Measurements from ENCODE around the gene PACRG.

DNA sequence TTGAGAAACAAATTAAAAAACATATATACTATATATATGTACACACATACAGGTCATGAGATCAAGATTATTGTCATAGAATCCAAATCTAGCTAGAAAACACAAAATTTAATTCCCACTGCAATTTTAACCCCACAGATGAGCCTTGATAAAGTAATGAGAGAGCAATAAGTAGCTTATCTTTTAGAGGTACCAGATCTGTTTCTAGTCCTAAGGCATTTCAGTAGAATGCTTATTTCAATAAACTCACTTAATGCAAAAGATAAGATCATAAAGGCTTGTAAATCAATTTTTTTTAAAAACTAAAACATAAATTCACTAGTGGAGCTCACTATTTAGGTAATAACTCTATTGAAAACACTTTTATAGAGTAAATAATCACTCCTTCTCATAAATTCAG, 47.4 kb upstream of the PACRG start:
- TF ChIP-seq EGR1 (IDR thresholded peaks at IDR 0.05; ENCODE audit: low read depth in 2 of 2) (no peak), RXRA (IDR thresholded peaks at IDR 0.05) (no peak), GABPA (IDR thresholded peaks at IDR 0.05 in 1 of 2, conservative IDR thresholded peaks at IDR 0.05 in 1 of 2) (no peak), SP1 (IDR thresholded peaks at IDR 0.05) (no peak), RAD21 (IDR thresholded peaks at IDR 0.05) (no peak), TAF1 (conservative IDR thresholded peaks at IDR 0.05) (no peak), JUND (IDR thresholded peaks at IDR 0.05) (no peak), YY1 (IDR thresholded peaks at IDR 0.05) (no peak)
- TF ChIP-seq, protein P1, sequence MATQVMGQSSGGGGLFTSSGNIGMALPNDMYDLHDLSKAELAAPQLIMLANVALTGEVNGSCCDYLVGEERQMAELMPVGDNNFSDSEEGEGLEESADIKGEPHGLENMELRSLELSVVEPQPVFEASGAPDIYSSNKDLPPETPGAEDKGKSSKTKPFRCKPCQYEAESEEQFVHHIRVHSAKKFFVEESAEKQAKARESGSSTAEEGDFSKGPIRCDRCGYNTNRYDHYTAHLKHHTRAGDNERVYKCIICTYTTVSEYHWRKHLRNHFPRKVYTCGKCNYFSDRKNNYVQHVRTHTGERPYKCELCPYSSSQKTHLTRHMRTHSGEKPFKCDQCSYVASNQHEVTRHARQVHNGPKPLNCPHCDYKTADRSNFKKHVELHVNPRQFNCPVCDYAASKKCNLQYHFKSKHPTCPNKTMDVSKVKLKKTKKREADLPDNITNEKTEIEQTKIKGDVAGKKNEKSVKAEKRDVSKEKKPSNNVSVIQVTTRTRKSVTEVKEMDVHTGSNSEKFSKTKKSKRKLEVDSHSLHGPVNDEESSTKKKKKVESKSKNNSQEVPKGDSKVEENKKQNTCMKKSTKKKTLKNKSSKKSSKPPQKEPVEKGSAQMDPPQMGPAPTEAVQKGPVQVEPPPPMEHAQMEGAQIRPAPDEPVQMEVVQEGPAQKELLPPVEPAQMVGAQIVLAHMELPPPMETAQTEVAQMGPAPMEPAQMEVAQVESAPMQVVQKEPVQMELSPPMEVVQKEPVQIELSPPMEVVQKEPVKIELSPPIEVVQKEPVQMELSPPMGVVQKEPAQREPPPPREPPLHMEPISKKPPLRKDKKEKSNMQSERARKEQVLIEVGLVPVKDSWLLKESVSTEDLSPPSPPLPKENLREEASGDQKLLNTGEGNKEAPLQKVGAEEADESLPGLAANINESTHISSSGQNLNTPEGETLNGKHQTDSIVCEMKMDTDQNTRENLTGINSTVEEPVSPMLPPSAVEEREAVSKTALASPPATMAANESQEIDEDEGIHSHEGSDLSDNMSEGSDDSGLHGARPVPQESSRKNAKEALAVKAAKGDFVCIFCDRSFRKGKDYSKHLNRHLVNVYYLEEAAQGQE (IDR thresholded peaks at IDR 0.05) = no peak
- TF ChIP-seq, protein P2, sequence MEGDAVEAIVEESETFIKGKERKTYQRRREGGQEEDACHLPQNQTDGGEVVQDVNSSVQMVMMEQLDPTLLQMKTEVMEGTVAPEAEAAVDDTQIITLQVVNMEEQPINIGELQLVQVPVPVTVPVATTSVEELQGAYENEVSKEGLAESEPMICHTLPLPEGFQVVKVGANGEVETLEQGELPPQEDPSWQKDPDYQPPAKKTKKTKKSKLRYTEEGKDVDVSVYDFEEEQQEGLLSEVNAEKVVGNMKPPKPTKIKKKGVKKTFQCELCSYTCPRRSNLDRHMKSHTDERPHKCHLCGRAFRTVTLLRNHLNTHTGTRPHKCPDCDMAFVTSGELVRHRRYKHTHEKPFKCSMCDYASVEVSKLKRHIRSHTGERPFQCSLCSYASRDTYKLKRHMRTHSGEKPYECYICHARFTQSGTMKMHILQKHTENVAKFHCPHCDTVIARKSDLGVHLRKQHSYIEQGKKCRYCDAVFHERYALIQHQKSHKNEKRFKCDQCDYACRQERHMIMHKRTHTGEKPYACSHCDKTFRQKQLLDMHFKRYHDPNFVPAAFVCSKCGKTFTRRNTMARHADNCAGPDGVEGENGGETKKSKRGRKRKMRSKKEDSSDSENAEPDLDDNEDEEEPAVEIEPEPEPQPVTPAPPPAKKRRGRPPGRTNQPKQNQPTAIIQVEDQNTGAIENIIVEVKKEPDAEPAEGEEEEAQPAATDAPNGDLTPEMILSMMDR (IDR thresholded peaks at IDR 0.05; ENCODE audit: low read depth, low read length, missing input control) = no peak
- TF ChIP-seq, protein P3, sequence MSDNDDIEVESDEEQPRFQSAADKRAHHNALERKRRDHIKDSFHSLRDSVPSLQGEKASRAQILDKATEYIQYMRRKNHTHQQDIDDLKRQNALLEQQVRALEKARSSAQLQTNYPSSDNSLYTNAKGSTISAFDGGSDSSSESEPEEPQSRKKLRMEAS (IDR thresholded peaks at IDR 0.05) = no peak
- TF ChIP-seq, protein P4, sequence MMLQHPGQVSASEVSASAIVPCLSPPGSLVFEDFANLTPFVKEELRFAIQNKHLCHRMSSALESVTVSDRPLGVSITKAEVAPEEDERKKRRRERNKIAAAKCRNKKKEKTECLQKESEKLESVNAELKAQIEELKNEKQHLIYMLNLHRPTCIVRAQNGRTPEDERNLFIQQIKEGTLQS (IDR thresholded peaks at IDR 0.05) = no peak
- TF ChIP-seq, protein P5, sequence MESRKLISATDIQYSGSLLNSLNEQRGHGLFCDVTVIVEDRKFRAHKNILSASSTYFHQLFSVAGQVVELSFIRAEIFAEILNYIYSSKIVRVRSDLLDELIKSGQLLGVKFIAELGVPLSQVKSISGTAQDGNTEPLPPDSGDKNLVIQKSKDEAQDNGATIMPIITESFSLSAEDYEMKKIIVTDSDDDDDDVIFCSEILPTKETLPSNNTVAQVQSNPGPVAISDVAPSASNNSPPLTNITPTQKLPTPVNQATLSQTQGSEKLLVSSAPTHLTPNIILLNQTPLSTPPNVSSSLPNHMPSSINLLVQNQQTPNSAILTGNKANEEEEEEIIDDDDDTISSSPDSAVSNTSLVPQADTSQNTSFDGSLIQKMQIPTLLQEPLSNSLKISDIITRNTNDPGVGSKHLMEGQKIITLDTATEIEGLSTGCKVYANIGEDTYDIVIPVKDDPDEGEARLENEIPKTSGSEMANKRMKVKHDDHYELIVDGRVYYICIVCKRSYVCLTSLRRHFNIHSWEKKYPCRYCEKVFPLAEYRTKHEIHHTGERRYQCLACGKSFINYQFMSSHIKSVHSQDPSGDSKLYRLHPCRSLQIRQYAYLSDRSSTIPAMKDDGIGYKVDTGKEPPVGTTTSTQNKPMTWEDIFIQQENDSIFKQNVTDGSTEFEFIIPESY (IDR thresholded peaks at IDR 0.05) = no peak
